BLaER1 (cell line): ENCODE results near the gene MESP2.

Source experiments
- H3K27ac ChIP-seq: shearing (Covaris generic); formaldehyde crosslinking; 2 replicates; pipeline ENCODE4 v1.8.1; 2022
- H3K27me3 ChIP-seq: shearing (Covaris generic); formaldehyde crosslinking; 2 replicates; pipeline ENCODE4 v1.8.1; 2022
- H3K36me3 ChIP-seq: shearing (Covaris generic); formaldehyde crosslinking; 2 replicates; pipeline ENCODE4 v1.8.1; 2022
- H3K4me1 ChIP-seq: shearing (Covaris generic); formaldehyde crosslinking; 2 replicates; pipeline ENCODE4 v1.8.1; 2022
- H3K4me2 ChIP-seq: shearing (Covaris generic); formaldehyde crosslinking; 2 replicates; pipeline ENCODE4 v1.8.1; 2022
- H3K4me3 ChIP-seq: shearing (Covaris generic); formaldehyde crosslinking; 2 replicates; pipeline ENCODE4 v1.8.1; 2022
- H3K9ac ChIP-seq: shearing (Covaris generic); formaldehyde crosslinking; 2 replicates; pipeline ENCODE4 v1.8.1; 2022
- H3K9me3 ChIP-seq: shearing (Covaris generic); formaldehyde crosslinking; 2 replicates; pipeline ENCODE4 v1.8.1; 2022
- H4K20me1 ChIP-seq: shearing (Covaris generic); formaldehyde crosslinking; 2 replicates; pipeline ENCODE4 v1.8.1; 2022
- Cebpa-rat ChIP-seq: shearing (Covaris generic); IDR thresholded peaks from 2 replicates; pipeline ENCODE4 v1.8.1; 2022

Gene MESP2

DNA sequence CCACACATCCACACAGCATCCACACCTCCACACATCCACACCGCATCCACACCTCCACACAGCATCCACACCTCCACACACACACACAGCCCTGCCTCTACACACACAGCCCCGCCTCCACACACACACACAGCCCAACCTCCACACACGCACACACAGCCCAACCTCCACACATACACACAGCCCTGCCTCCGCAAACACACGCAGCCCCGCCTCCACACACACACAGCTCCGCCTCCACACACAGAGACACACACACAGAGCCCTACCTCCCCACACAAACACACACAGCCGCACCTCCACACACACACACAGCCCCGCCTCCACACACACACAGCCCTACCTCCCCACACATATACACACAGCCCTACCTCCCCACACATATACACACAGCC is 29.7 kb upstream of the MESP2 start:
- TF ChIP-seq Cebpa-rat, result no peak
- no peaks in the 10 kb centered on the region for H3K9me3 ChIP-seq
- H3K36me3 ChIP-seq, result no peaks in the 10 kb centered on the region
- H3K4me3 ChIP-seq, result no peak overlapping the region
- peaks cover 38% of the 10 kb centered on the region for H3K4me1 ChIP-seq
- peaks cover 27% of the 10 kb centered on the region for H3K27me3 ChIP-seq
- no peak overlapping the region for H3K9ac ChIP-seq
- H4K20me1 ChIP-seq, result peaks cover 22% of the 10 kb centered on the region; the same call in 1 of the 2 replicates
- peak overlapping the region; percentile 80 for H3K4me2 ChIP-seq
- H3K27ac ChIP-seq, result no peak overlapping the region

DNA sequence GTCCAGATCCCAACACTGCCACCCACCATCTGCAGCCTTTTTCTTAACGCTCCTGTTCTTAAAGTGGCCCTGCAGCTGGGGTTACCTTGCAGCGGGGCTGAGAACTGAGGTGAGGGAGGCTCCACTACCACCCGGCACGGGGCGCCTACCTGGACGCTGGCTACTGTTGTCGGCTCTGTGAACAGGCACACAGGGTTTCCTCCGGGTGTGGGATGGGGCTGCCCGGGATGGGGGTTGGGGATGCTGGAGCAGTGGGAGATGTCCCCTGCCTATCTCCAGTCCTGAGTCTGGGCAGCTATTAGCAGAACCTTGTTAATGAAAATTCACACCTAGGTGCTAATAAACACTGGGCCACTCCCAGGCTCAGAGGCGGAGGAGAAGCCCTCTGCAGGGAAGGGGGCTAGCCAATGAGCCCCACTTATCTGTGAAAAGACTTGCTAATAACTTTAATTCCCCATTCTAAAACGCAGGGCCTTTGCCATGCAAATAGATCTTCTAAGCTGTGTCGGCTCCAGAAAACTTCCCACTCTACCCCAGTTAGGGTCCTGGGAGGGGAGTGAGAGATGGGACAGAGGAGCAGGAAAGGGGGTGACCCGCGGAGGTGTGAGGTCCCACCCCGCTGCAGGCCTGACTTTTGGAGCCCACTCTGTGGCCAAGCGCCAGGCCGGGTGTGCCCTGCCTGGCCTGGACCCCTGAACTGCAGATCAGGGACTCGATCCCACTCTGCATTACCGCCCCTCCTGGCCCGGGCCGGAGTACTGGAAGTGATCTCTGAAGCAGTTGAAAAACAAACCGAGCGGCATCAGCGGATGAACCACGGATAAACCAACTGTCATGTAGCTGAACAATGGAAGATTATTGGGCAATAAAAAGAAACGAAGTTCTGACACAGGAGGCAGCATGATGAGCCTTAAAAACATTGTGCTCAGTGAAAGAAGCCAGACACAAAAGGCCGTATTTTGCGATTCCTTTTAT is 28.1 kb upstream of the MESP2 start:
- H3K9me3 ChIP-seq, result no peaks in the 10 kb centered on the region
- H3K27me3 ChIP-seq, result peaks cover 27% of the 10 kb centered on the region
- H3K4me2 ChIP-seq, result peak overlapping the region; percentile 80
- no peak overlapping the region for H3K27ac ChIP-seq
- peak; percentile 39; the same call in 1 of the 2 replicates for TF ChIP-seq Cebpa-rat
- H4K20me1 ChIP-seq, result peaks cover 22% of the 10 kb centered on the region; the same call in 1 of the 2 replicates
- peaks cover 41% of the 10 kb centered on the region for H3K4me1 ChIP-seq
- no peaks in the 10 kb centered on the region for H3K36me3 ChIP-seq
- no peak overlapping the region for H3K9ac ChIP-seq
- H3K4me3 ChIP-seq, result no peak overlapping the region

DNA sequence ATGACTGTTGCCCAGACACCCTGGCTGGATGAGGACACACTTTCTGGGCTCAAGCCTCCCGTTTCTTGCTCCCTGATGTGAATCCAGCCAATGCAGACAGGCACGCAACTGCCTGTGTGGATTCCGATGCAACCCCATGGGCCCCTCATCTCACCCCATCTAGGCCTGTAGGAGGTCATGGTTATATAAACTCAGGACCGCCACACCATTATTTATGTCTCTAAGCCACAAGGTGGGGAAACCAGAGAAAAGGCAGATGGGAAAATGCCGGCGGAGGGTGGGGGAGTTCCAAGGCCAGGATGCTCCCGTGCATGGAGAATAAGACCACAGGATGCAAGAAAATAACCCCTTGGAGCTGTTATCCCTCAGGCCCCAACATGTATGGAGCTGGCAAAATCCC is 27.1 kb upstream of the MESP2 start:
- H4K20me1 ChIP-seq, result peaks cover 22% of the 10 kb centered on the region; the same call in 1 of the 2 replicates
- H3K9me3 ChIP-seq, result no peaks in the 10 kb centered on the region
- H3K4me2 ChIP-seq, result peak overlapping the region; percentile 97; the same call in 1 of the 2 replicates
- no peak overlapping the region for H3K9ac ChIP-seq
- H3K36me3 ChIP-seq, result no peaks in the 10 kb centered on the region
- no peak overlapping the region for H3K4me3 ChIP-seq
- H3K27ac ChIP-seq, result no peak overlapping the region
- no peak for TF ChIP-seq Cebpa-rat
- H3K27me3 ChIP-seq, result peaks cover 27% of the 10 kb centered on the region
- peaks cover 41% of the 10 kb centered on the region for H3K4me1 ChIP-seq

DNA sequence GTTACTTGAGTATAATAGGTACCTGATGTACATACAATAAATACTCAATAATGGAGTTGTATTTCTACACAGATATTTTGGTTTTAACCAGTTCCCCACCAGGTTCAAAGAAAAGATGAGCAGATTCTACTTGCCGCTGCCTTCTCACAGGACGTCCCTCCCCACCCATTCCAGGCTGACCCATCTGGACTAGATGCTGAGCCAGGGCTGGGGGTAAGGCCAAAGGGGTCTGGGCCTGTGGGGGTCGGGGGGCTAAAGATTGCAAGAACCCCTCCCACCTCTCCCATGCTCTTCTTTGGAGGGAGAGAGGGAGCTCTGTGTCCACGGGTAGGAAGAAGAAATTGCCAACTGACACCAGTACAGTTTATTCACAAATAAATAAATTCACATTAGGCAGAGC is 26.6 kb upstream of the MESP2 start:
- H3K4me1 ChIP-seq, result peaks cover 41% of the 10 kb centered on the region
- H3K9me3 ChIP-seq, result no peaks in the 10 kb centered on the region
- H4K20me1 ChIP-seq, result peaks cover 22% of the 10 kb centered on the region; the same call in 1 of the 2 replicates
- TF ChIP-seq Cebpa-rat, result no peak
- H3K36me3 ChIP-seq, result no peaks in the 10 kb centered on the region
- peak overlapping the region; percentile 78; the same call in 1 of the 2 replicates for H3K4me3 ChIP-seq
- H3K27me3 ChIP-seq, result peaks cover 27% of the 10 kb centered on the region
- H3K4me2 ChIP-seq, result peak overlapping the region; percentile 97
- no peak overlapping the region for H3K27ac ChIP-seq
- H3K9ac ChIP-seq, result no peak overlapping the region; the same call in 1 of the 2 replicates

DNA sequence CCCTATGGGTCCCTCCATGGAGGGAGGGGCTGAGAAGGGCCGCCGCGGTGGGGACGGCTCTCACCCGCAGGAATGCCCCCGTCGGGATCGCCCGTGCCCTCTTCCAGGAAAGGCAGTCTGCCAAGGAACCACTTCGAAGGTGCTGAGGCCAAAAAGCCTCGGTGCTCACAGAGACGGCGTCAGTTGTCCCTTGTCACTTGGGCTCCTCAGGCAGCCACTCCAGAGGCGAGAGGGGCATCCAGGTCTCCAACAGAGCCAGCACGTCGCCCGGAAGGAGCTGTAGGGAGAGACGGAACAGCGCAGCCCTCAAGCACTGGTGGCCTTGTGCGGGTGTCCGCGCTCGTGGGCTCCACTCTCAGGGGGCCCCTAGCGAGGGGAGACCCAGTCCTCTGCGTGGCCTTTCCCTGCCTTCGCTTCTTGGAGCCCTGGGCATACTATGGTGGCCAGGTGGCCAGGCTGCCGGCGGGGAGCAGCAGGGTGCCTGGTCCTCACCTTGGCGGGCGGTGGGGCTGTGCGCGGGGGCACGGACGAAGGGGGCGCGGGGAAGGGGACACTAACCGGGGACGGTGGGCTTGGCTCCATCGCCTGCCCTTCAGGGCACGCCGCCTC is 26.1 kb upstream of the MESP2 start:
- Histone ChIP-seq H3K27me3 (peaks cover 27% of the 10 kb centered on the region), H4K20me1 (peaks cover 22% of the 10 kb centered on the region; the same call in 1 of the 2 replicates), H3K36me3 (no peaks in the 10 kb centered on the region), H3K9ac (peak overlapping the region; percentile 78), H3K4me3 (peak overlapping the region; percentile 78), H3K9me3 (no peaks in the 10 kb centered on the region), H3K4me2 (peak overlapping the region; percentile 97), H3K4me1 (peaks cover 41% of the 10 kb centered on the region), H3K27ac (peak overlapping the region; percentile 43; the same call in 1 of the 2 replicates)
- TF ChIP-seq Cebpa-rat, result no peak

DNA sequence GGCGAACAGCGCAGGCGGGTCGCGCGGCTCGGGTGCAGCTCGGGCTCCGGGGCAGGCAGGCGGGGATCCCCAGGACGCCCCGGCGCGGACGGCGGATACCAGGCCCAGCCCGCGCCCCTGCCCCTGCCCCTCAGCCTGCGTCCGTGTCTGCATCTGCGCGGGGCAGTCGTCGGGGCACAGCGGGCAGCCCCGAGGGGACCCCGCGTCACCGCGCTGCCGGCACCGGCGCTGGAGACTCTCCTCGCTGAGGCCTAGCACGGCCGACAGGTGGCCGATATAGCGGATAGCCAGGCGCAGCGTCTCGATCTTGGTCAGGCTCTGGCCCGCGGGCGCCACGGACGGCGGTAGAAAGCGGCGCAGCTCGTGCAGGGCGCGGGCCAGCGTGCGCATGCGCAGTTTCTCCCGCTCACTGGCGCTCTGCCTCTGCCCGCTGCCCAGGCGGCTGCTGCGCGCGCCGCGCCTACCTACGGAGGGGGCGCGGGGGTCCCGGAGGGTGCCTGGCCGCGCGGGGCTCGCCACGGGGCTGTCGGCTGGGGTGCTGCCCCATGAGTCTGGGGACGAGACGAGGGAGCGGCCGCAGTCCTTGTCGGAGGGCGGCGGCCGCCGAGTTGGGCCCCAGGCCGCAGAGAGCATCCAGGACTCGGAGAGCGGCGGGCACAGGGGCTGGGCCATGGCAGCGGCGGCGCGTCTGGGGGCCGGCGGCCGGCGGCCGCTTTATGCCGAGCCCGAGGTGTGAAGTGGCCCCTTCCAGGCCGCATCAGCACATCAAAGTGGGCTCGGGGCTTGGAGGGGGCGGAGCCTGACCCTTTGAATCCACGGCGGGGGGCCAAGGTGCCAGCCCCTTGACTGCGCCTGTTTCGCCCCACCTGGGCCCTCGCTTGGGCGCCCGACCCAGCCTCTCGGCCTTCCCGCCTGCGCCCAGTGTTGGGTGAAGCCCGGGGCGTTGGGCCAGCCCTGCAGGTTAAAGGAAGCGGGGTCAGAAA is 25.3 kb upstream of the MESP2 start, which contains the start of gene MESP1:
Gene MESP1 (minus strand): TSS at position 690 of the 983 bp plus-strand sequence. CDS start 18 bp downstream, at position 672.
- Histone ChIP-seq H3K27me3 (peaks cover 27% of the 10 kb centered on the region), H3K4me3 (peak within 1 kb of the TSS; percentile 78), H3K9me3 (no peaks in the 10 kb centered on the region), H3K9ac (peak within 1 kb of the TSS; percentile 78), H3K36me3 (no peaks in the 10 kb centered on the region), H3K27ac (peak within 1 kb of the TSS; percentile 71), H4K20me1 (peaks cover 22% of the 10 kb centered on the region; the same call in 1 of the 2 replicates), H3K4me2 (peak within 1 kb of the TSS; percentile 97), H3K4me1 (peaks cover 40% of the 10 kb centered on the region)
- no peak for TF ChIP-seq Cebpa-rat

DNA sequence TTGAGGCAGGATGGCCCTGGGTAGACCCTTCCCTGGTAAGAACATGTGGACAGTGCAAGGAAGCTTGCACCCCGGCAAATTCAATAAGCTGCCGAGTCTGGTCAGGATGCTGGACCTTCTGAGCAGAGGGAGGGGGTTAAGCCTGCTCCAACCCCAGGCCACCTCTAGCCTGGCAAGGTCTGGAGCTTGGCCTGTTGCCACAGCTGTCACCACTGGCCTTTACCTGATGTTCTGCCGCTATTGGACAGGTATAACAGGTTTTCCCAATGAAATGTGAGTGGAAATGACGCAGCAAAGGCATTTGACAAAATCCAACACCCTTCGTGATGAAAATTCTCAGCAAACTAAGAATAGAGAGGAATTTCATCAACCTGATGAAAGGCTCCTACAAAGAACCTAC is 24.4 kb upstream of the MESP2 start:
- peak overlapping the region; percentile 78 for H3K4me3 ChIP-seq
- TF ChIP-seq Cebpa-rat, result no peak
- H3K4me1 ChIP-seq, result peaks cover 37% of the 10 kb centered on the region
- no peak overlapping the region for H3K27ac ChIP-seq
- H3K9me3 ChIP-seq, result no peaks in the 10 kb centered on the region
- H4K20me1 ChIP-seq, result peaks cover 22% of the 10 kb centered on the region; the same call in 1 of the 2 replicates
- H3K4me2 ChIP-seq, result peak overlapping the region; percentile 97
- H3K36me3 ChIP-seq, result no peaks in the 10 kb centered on the region
- H3K27me3 ChIP-seq, result peaks cover 27% of the 10 kb centered on the region
- no peak overlapping the region for H3K9ac ChIP-seq

DNA sequence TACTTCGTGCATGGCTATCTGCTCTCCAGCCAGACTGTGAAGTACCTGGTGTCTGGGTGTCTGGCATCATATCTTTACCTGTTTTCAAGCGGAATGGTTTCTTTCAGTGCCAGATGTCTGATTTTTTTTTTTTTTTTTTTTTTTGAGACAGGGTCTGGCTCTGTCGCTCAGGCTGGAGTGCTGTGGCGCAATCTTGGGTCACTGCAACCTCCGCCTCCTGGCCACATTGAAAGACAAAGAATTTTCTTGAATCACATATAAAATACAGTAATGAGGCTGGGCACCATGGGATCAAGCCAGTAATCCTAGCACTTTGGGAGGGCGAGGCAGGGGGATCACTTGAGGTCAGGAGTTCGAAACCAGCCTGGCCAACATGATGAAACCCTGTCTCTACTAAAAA is 22.3 kb upstream of the MESP2 start:
- no peak overlapping the region for H3K4me3 ChIP-seq
- H3K9ac ChIP-seq, result no peak overlapping the region
- 0 out of 2 replicates have a peak, but pooled peaks cover 5% of the 10 kb centered on the region for H4K20me1 ChIP-seq
- H3K9me3 ChIP-seq, result no peaks in the 10 kb centered on the region
- H3K4me1 ChIP-seq, result peaks cover 28% of the 10 kb centered on the region
- H3K4me2 ChIP-seq, result no peak overlapping the region
- no peak for TF ChIP-seq Cebpa-rat
- H3K27me3 ChIP-seq, result peaks cover 16% of the 10 kb centered on the region
- no peak overlapping the region for H3K27ac ChIP-seq
- H3K36me3 ChIP-seq, result no peaks in the 10 kb centered on the region
